K562 (cell line): ENCODE data around the gene GALNT7. TPM values are rescaled to one million over a fixed set of nuclear protein-coding genes. Genes with fewer than 3 reads are reported as not detected.

Experiments
- ATAC-seq: fragments of 200-7000 bp; cut with Tn5 transposase; 3 replicates; pipeline ENCODE4 v1.9.1; 2020; ENCODE audit warnings: moderate library complexity
- BruUV-seq: library from RNA; stranded (reverse); fragments of 400-500 nt; replicated peaks from 2 replicates; lab custom pipeline; 2021; lab: Mats Ljungman, UMichigan
- CTCF ChIA-PET: fragments of 300-600 bp; formaldehyde crosslinking; extraction: SDS; loops from one replicate; lab custom pipeline; 2021; ENCODE audit warnings: low intra/inter-chr PET ratio; lab: Yijun Ruan, JAX
- POLR2A ChIA-PET: fragments of 300-600, 350-650 bp; sonication (Branson Sonifier 250); formaldehyde crosslinking; extraction: SDS; loops from one replicate; lab custom pipeline; 2021; ENCODE audit warnings: antibody characterized with exemption, inconsistent platforms; lab: Yijun Ruan, JAX
- DNase-seq, 4 experiments: peaks; one replicate each; pipeline versions ENCODE4 v3.0.0 to v3.0.0-alpha.2; 2011 to 2018; ENCODE audit warnings: low spot score in 3 of 4, mixed read lengths in 3 of 4; ENCODE audit errors: extremely low read depth in 1 of 4
- FAIRE-seq: peaks from 2 replicates; lab custom pipeline; 2011; peaks lifted over from hg19 to GRCh38; lab: Jason Lieb, UNC
- H2AFZ ChIP-seq: 2 replicates; pipeline ENCODE4 v1.6.0; 2011; ENCODE audit warnings: low read depth, low read length, control low read depth, inconsistent platforms
- H3K27ac ChIP-seq: fragments of 200-600 bp; 3 replicates; pipeline ENCODE4 v1.8.0; 2011; ENCODE audit warnings: low read depth, mild to moderate bottlenecking, control low read depth, inconsistent platforms, low read length, moderate library complexity, mixed read lengths; ENCODE audit errors: extremely low read depth
- H3K27me3 ChIP-seq, 2 experiments: fragments of 300-600 bp in 1 of 2; 2 replicates in 1 of 2; 3 replicates in 1 of 2; pipeline versions ENCODE4 v1.6.0 to v1.8.0; 2011; ENCODE audit warnings: inconsistent platforms in 2 of 2, low read length in 2 of 2, mild to moderate bottlenecking in 1 of 2, mixed read lengths in 1 of 2, moderate library complexity in 1 of 2; ENCODE audit not compliant: control insufficient read depth in 2 of 2, insufficient read depth in 2 of 2
- H3K36me3 ChIP-seq: fragments of 300-600 bp; 3 replicates; pipeline ENCODE4 v1.8.0; 2011; ENCODE audit warnings: mild to moderate bottlenecking, low read length, inconsistent platforms; ENCODE audit not compliant: control insufficient read depth, insufficient read depth
- H3K4me1 ChIP-seq, 2 experiments: fragments of 200-600 bp in 1 of 2; replicated peaks in 1 of 2; 2 replicates in 1 of 2; 3 replicates in 1 of 2; pipeline versions ENCODE4 v1.5.1 to v1.8.0; 2011; ENCODE audit warnings: inconsistent platforms in 2 of 2, low read length in 2 of 2, mild to moderate bottlenecking in 1 of 2, mixed read lengths in 1 of 2, moderate library complexity in 1 of 2; ENCODE audit not compliant: control insufficient read depth in 2 of 2, insufficient read depth in 2 of 2
- H3K4me2 ChIP-seq: 2 replicates; pipeline ENCODE4 v1.6.1; 2011; ENCODE audit warnings: low read length, control low read depth, inconsistent platforms, mixed read lengths; ENCODE audit not compliant: insufficient read depth
- H3K4me3 ChIP-seq: fragments of 200-600 bp; sonication (generic), shearing (Covaris generic); 2 replicates; pipeline ENCODE4 v1.5.1; 2016; ENCODE audit warnings: control low read depth, inconsistent platforms
- H3K79me2 ChIP-seq: fragments of 200-600 bp; 3 replicates; pipeline ENCODE4 v1.8.0; 2011; ENCODE audit warnings: low read length, inconsistent platforms; ENCODE audit not compliant: control insufficient read depth, insufficient read depth
- H3K9ac ChIP-seq, 2 experiments: 2 replicates each; pipeline versions ENCODE4 v1.6.0 to v1.6.1; 2011; ENCODE audit warnings: low read depth in 2 of 2, low read length in 2 of 2, control low read depth in 1 of 2, inconsistent platforms in 1 of 2, mild to moderate bottlenecking in 1 of 2, mixed read lengths in 1 of 2; ENCODE audit not compliant: insufficient read depth in 1 of 2
- H3K9me1 ChIP-seq: one replicate; pipeline ENCODE4 v1.6.0; 2011; ENCODE audit warnings: inconsistent platforms, mild to moderate bottlenecking, low read length, moderate library complexity; ENCODE audit not compliant: control insufficient read depth, insufficient read depth
- H3K9me3 ChIP-seq: replicated peaks from 2 replicates; pipeline ENCODE4 v1.5.1; 2011; ENCODE audit warnings: low read depth, low read length, inconsistent platforms; ENCODE audit not compliant: control insufficient read depth, insufficient read depth
- H4K20me1 ChIP-seq: replicated peaks from 2 replicates; pipeline ENCODE4 v1.6.1; 2011; ENCODE audit warnings: low read length, inconsistent platforms, mixed read lengths; ENCODE audit not compliant: control insufficient read depth, insufficient read depth
- CTCF ChIP-seq, 3 experiments: IDR thresholded peaks in 2 of 3; conservative IDR thresholded peaks in 1 of 3; 2 replicates each; pipeline ENCODE4 v1.5.1; 2011 to 2012; ENCODE audit warnings: low read length in 3 of 3, mild to moderate bottlenecking in 3 of 3, control low read depth in 2 of 3, improper control_type of control experiment in 1 of 3, inconsistent platforms in 1 of 3, low read depth in 1 of 3, mixed read lengths in 1 of 3, moderate library complexity in 1 of 3; ENCODE audit not compliant: insufficient read depth in 2 of 3
- GTF2F1 ChIP-seq: IDR thresholded peaks from 2 replicates; pipeline ENCODE4 v1.6.1; 2011; ENCODE audit warnings: low read depth, low read length, improper control_type of control experiment
- HDAC6 ChIP-seq: IDR thresholded peaks from 2 replicates; pipeline ENCODE4 v1.6.1; 2012; ENCODE audit warnings: low read depth, mild to moderate bottlenecking, control low read depth, inconsistent platforms, low read length, moderate library complexity
- NFE2L1 ChIP-seq: fragments of 450-650 bp; IDR thresholded peaks from 2 replicates; pipeline ENCODE4 v1.6.1; 2016; ENCODE audit warnings: missing genetic modification characterization, low read depth, mild to moderate bottlenecking, missing compliant biosample characterization, moderate library complexity, borderline replicate concordance
- RAD21 ChIP-seq, 2 experiments: fragments of 250-450 bp in 1 of 2; fragments of 450-650 bp in 1 of 2; sonication (Bioruptor Pico) in 1 of 2; formaldehyde crosslinking in 1 of 2; IDR thresholded peaks in 1 of 2; conservative IDR thresholded peaks in 1 of 2; 2 replicates each; pipeline versions ENCODE4 v1.4.0 to v1.8.0; 2020 to 2022; ENCODE audit warnings: mild to moderate bottlenecking in 2 of 2, moderate library complexity in 1 of 2
- ZNF165 ChIP-seq: fragments of 250-450 bp; sonication (Bioruptor Pico); IDR thresholded peaks from 2 replicates; pipeline ENCODE4 v1.4.0; 2020; ENCODE audit warnings: borderline replicate concordance
- WGBS: fragments of 100-300 bp; shearing (Covaris generic); methylation state at CpG from one replicate; pipeline ENCODE4 v1.1.6; 2016; ENCODE audit warnings: low coverage, mixed read lengths; ENCODE audit not compliant: insufficient coverage; ENCODE audit errors: missing lambda C conversion rate; 5-methylcytosine and 5-hydroxymethylcytosine counted together
- in situ Hi-C: fragments of 300-500 bp; cut with MboI; formaldehyde crosslinking; loops from 4 replicates; pipeline ENCODE4 v1.15.0; 2018; ENCODE audit warnings: inconsistent platforms, mixed read lengths
- intact Hi-C: fragments of 100-400 bp; cut with micrococcal nuclease; formaldehyde crosslinking; loops from 2 replicates; pipeline ENCODE4 v1.14.2; 2022
- polyA plus RNA-seq, 8 experiments: library from polyadenylated mRNA; depleted of rRNA in 4 of 8; stranded (reverse) in 5 of 8; unstranded in 3 of 8; fragments of >200 nt; fragmentation: Nextera tagmentation in 2 of 8; fragmentation: Illumina TruSeq in 1 of 8; extraction: Ambion mirVana in 2 of 8; extraction: Trizol in 1 of 8; gene quantifications; 2 replicates each; pipeline versions ENCODE4 v1.2.1 to v1.2.3, GENCODE V29; 2011 to 2014; ENCODE audit warnings: inconsistent platforms in 1 of 8, missing spikeins in 1 of 8
- total RNA-seq, 7 experiments: library from RNA; depleted of rRNA in 6 of 7; stranded (reverse); fragments of >200 nt in 6 of 7; fragmentation: Illumina TruSeq in 2 of 7; extraction: Trizol in 2 of 7; gene quantifications; 2 replicates each; pipeline versions ENCODE4 v1.2.1 to v1.2.3, GENCODE V29; 2011 to 2021; ENCODE audit warnings: low replicate concordance in 1 of 7
- TF ChIP-seq, protein P1 (sequence below): fragments of 250-450 bp; sonication (Bioruptor Pico); IDR thresholded peaks from 2 replicates; pipeline ENCODE4 v1.5.1; 2021; ENCODE audit warnings: mild to moderate bottlenecking

The GALNT7 gene
- total and polyA plus RNA-seq, 9 of the 15 experiments (the other 6 are each of a cell fraction or from before 2014, with no cell fraction given): 16.7 to 38.7 (median 31.1) TPM

- TF ChIP-seq HDAC6 (no peak), ZNF165 (CRISPR knock-in tag) (no peak), GTF2F1 (no peak)
- ChIA-PET CTCF (no interaction called here), POLR2A (interaction anchor here (0.9 to 1.9 kb wide), 4 partner anchors 11 to 22 kb away, joined by 3 to 6 read pairs (median 6); no protein-coding TSS in a partner anchor)
- H3K4me3 ChIP-seq: no peak overlapping the region
- intact Hi-C loops (no loop called here), in situ Hi-C loops (no loop called here)
- no peak overlapping the region for H2AFZ ChIP-seq
- no TSS peak for BruUV-seq
- DNase-seq: no peak
- no peaks in the 10 kb centered on the region for H4K20me1 ChIP-seq
- H3K4me2 ChIP-seq: no peak overlapping the region
- no peak overlapping the region for H3K9ac ChIP-seq
- no peak overlapping the region for H3K27ac ChIP-seq
- no peaks in the 10 kb centered on the region for H3K27me3 ChIP-seq
- H3K9me1 ChIP-seq: no peaks in the 10 kb centered on the region
- H3K79me2 ChIP-seq: no peaks in the 10 kb centered on the region
- no peak for FAIRE-seq
- 20% methylated on average over 2 of the region's 2 CpGs for WGBS
- ATAC-seq: 0 out of 3 replicates have a peak, but pooled peaks have one; percentile 29
- no peaks in the 10 kb centered on the region for H3K36me3 ChIP-seq
- no peaks in the 10 kb centered on the region for H3K4me1 ChIP-seq
- no peaks in the 10 kb centered on the region for H3K9me3 ChIP-seq
Measured at GRCh38 chr4:173357939-173358338, 189.3 kb downstream of the GALNT7 start.

DNA sequence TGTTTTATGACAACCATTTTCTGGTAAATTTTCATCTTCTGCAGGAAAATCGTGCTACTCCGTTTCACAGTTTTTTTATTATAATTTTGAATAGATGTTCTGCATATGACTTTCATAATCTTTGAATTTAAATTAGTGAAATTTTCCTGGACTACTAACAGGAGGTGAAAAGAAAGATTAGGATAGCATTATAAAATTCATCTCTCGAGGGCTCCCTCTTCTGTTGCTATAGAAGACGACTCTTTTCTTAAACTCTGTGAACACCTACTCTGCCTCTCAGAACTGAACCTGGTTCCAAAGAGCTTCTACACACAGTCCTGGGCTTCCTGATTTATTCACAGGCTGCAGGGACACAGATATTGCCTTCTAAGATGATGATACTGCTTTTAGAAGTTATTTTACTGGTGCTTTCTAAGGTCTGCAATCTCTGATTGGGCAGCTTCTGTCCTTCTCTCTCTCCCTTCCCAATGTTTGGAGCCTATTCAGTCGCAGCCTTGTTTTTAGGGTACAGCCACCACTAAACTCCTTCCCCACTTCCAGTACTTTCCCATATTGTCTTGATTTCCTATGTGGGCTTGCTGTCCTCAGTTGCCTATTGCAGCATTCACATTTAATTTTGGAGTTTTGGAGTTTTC, 192.1 kb downstream of the GALNT7 start:
- POLR2A ChIA-PET: interaction anchor here (0.6 to 0.9 kb wide), 3 partner anchors 9 to 26 kb away, joined by 3 to 5 read pairs (median 4); partner anchors contain the start of gene HMGB2
- Histone ChIP-seq H3K9me1 (no peaks in the 10 kb centered on the region), H3K9me3 (no peaks in the 10 kb centered on the region), H3K9ac (no peak overlapping the region), H3K27ac (no peak overlapping the region), H3K4me2 (no peak overlapping the region), H3K27me3 (no peaks in the 10 kb centered on the region), H3K36me3 (no peaks in the 10 kb centered on the region), H4K20me1 (no peaks in the 10 kb centered on the region), H3K4me3 (no peak overlapping the region), H3K79me2 (no peaks in the 10 kb centered on the region), H3K4me1 (no peaks in the 10 kb centered on the region), H2AFZ (peak overlapping the region; percentile 58)
- FAIRE-seq (peak; percentile 76), ATAC-seq (peak; percentile 82), DNase-seq (peak in 1 of 4 experiments; percentile 11)
- BruUV-seq: no TSS peak
- intact Hi-C loops (no loop called here), in situ Hi-C loops (no loop called here)
- TF ChIP-seq, protein P1, sequence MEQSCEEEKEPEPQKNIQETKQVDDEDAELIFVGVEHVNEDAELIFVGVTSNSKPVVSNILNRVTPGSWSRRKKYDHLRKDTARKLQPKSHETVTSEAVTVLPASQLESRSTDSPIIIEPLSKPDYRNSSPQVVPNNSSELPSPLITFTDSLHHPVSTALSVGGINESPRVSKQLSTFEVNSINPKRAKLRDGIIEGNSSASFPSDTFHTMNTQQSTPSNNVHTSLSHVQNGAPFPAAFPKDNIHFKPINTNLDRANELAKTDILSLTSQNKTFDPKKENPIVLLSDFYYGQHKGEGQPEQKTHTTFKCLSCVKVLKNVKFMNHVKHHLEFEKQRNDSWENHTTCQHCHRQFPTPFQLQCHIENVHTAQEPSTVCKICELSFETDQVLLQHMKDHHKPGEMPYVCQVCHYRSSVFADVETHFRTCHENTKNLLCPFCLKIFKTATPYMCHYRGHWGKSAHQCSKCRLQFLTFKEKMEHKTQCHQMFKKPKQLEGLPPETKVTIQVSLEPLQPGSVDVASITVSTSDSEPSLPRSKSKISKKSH: no peak
- TF ChIP-seq RAD21 (CRISPR knock-in tag; conservative IDR thresholded peaks at IDR 0.05 in 1 of 2, IDR thresholded peaks at IDR 0.05 in 1 of 2) (peak in 1 of 2 experiments; percentile 37; a peak in 1 of 4 replicates), CTCF (IDR thresholded peaks at IDR 0.05 in 2 of 3, conservative IDR thresholded peaks at IDR 0.05 in 1 of 3; ENCODE audit: insufficient read depth in 2 of 3, low read depth in 1 of 3, low read length in 3 of 3) (peak in 2 of 3 experiments; percentile 37 to 49; a peak in 3 of 6 replicates), NFE2L1 (tag) (no peak)
- 34% methylated on average over 5 of the region's 5 CpGs for WGBS
- CTCF ChIA-PET: interaction anchor here (0.6 kb wide), 1 partner anchor 347 kb away, joined by 3 read pairs; no protein-coding TSS in a partner anchor
